ENCODE results near the gene KLHL15.

KLHL15 gene

DNA sequence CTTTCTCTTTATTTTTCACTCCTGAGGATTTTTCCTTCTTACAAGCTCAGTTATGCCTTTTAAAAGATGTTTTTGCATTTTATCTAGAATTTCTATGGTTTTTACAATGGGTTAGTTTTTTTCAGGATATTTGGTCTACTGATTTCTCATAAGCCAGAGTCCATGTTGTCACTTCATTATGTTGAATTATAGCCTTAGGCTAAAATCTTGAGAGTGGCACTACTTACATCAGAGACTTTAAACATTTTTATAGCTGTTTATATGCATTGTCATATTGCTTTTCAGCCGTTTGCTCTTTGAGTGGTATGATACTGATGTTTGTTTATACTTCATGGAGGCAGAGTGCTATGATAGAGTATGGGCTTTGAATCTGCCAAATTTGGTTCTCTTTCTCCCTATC, 82.8 kb downstream of the KLHL15 start:
- no peak for DNase-seq

DNA sequence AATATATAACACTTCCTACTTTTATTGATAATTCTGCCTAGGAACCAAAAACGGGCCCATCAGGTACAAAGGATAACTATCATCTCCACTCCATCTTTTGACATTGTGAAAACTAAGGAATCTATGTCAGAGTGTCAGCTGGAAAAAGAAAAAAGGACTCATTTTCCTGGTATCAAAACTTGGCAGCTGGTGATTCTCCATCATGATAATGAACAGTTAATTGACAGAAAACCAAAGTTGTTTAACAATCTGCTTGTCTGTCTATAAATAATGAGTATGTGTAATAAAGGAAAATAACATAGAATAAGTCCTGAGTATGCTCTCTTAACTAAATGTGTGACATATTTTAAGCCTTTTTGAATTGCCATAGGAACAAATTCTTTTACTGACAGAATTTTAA, 87.8 kb downstream of the KLHL15 start:
- no peak for DNase-seq

DNA sequence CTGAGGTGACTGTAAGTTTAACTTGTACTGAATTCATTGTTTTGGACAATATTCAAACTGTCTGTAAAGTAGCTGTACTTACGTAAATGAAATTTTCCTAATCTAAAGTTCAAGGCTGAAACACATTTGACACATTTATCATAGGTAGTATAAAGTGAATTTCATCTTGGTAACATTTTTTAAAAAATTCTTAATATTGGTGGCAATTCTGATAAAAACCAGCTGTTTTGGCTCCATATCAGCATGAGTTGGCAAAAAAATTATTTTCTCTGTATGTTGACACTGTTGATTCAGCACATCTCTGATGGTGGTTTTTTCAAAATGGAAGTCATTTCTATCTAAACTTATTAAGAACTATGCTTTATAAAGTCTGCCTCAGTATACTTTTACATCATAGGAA, 88.3 kb downstream of the KLHL15 start:
- no peak for DNase-seq

DNA sequence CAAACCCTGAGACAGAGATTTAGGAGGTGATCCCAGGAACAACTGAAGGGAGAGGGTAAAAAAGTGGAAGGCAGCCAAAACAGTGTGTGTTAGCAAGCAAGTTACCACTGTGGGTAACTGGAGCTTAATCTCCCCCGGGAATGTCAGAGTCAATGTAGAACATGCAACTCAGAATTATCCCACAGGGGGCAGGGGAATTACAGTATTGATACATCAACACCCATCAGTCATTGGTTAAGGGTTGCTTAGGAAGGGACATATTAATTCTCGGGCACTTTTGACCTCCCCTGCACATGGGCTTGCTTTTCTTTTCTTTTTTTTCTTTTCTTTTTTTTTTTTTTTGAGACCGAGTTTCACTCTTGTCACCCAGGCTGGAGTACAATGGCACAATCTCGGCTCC, 89.9 kb downstream of the KLHL15 start:
- no peak for DNase-seq

DNA sequence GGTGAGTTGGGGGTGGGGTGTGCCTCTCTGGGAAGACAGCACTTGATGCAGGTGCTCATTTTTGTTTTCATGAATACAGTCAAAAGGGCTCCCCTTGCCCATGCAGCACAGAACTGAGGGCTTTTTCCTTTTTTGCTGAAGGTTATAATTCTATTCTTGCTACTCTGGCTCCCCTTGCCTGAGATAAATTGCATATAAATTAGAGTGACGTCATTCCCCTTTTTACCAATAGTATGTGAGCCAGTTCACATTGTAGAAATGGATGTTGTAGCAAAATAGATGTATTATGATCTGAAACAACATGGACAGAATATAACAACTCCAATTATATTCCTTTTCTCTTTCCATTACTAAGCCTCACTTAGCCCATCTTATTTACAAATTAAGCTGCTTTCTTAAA, 90.8 kb downstream of the KLHL15 start:
- no peak for DNase-seq

DNA sequence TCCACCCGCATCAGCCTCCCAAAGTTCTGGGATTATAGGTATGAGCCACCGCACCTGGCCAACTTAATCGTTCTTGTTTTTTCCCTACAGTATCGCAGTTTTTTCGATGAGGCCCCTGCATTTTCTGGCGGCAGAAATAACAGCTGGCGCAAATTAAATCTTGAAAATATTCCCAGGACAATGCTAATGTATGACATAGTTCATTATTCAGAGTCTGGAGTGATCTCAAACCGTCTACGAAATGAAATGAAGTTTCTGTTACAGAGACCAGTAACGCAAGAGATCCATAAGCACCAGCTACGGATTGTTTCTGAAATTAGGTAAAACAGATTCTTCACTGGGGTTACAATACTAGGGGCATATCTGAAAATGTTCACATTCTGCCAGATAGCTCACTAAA, 91.9 kb downstream of the KLHL15 start:
- DNase-seq, result no peak
